CD4-positive, alpha-beta T cell (primary cell): ENCODE data around the gene ZNF571. TPM values are rescaled to one million over a fixed set of nuclear protein-coding genes. Genes with fewer than 3 reads are reported as not detected.

Experiments
- ATAC-seq: fragments of 200-7000 bp; cut with Tn5 transposase; one replicate; pipeline ENCODE4 v1.10.0; 2022; ENCODE audit warnings: mild to moderate bottlenecking; ENCODE audit not compliant: poor library complexity
- CTCF ChIA-PET: fragments of 350-600 bp; sonication (Branson Sonifier 250); formaldehyde crosslinking; loops from one replicate; lab custom pipeline; 2021; ENCODE audit warnings: antibody characterized with exemption, inconsistent platforms; lab: Charles Lee
- POLR2A ChIA-PET: fragments of 350-600 bp; sonication (Branson Sonifier 250); formaldehyde crosslinking; loops from one replicate; lab custom pipeline; 2021; ENCODE audit warnings: antibody characterized with exemption, inconsistent platforms; lab: Charles Lee
- DNase-seq, 14 experiments: peaks; one replicate each; pipeline ENCODE4 v3.0.0-alpha.2; 2013 to 2020; ENCODE audit warnings: mixed read lengths in 2 of 14
- H3K27ac ChIP-seq, 2 donors: one replicate each; pipeline versions ENCODE4 v1.5.1 to v1.7.0; 2013; ENCODE audit warnings: low read length in 2 of 2, low read depth in 1 of 2, mild to moderate bottlenecking in 1 of 2
- H3K27me3 ChIP-seq, 2 experiments: 1 replicate in 1 of 2; 2 replicates in 1 of 2; pipeline versions ENCODE4 v1.6.1 to v1.7.0; 2013; ENCODE audit warnings: low read length in 2 of 2, control low read depth in 1 of 2, mild to moderate bottlenecking in 1 of 2, moderate library complexity in 1 of 2; ENCODE audit not compliant: insufficient read depth in 2 of 2, control insufficient read depth in 1 of 2
- H3K36me3 ChIP-seq: one replicate; pipeline ENCODE4 v1.6.1; 2013; ENCODE audit warnings: low read length, control low read depth; ENCODE audit not compliant: insufficient read depth
- H3K4me1 ChIP-seq: one replicate; pipeline ENCODE4 v1.6.1; 2013; ENCODE audit warnings: low read length, control low read depth; ENCODE audit not compliant: insufficient read depth
- H3K4me3 ChIP-seq: one replicate; pipeline ENCODE4 v1.5.1; 2013; ENCODE audit warnings: mild to moderate bottlenecking, low read length, moderate library complexity
- H3K9me3 ChIP-seq, 2 experiments: 1 replicate in 1 of 2; 2 replicates in 1 of 2; pipeline versions ENCODE4 v1.6.1 to v1.7.0; 2013; ENCODE audit warnings: low read length in 2 of 2, mild to moderate bottlenecking in 2 of 2, control low read depth in 1 of 2, moderate library complexity in 1 of 2; ENCODE audit not compliant: control insufficient read depth in 1 of 2, insufficient read depth in 1 of 2
- H3K27ac Mint-ChIP-seq: one replicate; pipeline ENCODE4 v1.8.0; 2020; ENCODE audit warnings: mixed read lengths
- H3K27me3 Mint-ChIP-seq: one replicate; pipeline ENCODE4 v1.8.0; 2021; ENCODE audit warnings: mixed read lengths
- H3K36me3 Mint-ChIP-seq: one replicate; pipeline ENCODE4 v1.8.0; 2021; ENCODE audit warnings: low read depth, mixed read lengths
- H3K4me1 Mint-ChIP-seq: one replicate; pipeline ENCODE4 v1.8.0; 2021; ENCODE audit warnings: low read depth, mixed read lengths
- H3K4me3 Mint-ChIP-seq: one replicate; pipeline ENCODE4 v1.8.0; 2020; ENCODE audit warnings: mild to moderate bottlenecking, mixed read lengths
- H3K9me3 Mint-ChIP-seq: one replicate; pipeline ENCODE4 v1.8.0; 2020; ENCODE audit warnings: mixed read lengths
- intact Hi-C, 2 experiments: fragments of 100-400 bp; cut with DNase I in 1 of 2; cut with micrococcal nuclease in 1 of 2; formaldehyde crosslinking; loops; one replicate each; pipeline versions ENCODE4 v1.15.1 to v1.9.0; 2023 to 2025; cut with DNase I, micrococcal nuclease
- polyA plus RNA-seq, 2 donors: library from polyadenylated mRNA; unstranded; fragments of 120-200 nt; gene quantifications; one replicate each; pipeline ENCODE4 v1.2.1, GENCODE V29; 2013
- total RNA-seq, 174 experiments: library from RNA in 2 of 174; stranded (reverse) in 2 of 174; gene quantifications; one replicate each; pipeline ENCODE4 v1.2.3 and lab custom pipeline; 2021 to 2026
- TF ChIP-seq, protein P1 (sequence below): fragments of 200-600 bp; IDR thresholded peaks from one replicate; pipeline ENCODE4 v1.8.0; 2022; ENCODE audit warnings: antibody characterized with exemption, mild to moderate bottlenecking

ZNF571 gene
- total RNA-seq = 1 to 10 TPM; 6.7 to 7.0 TPM
- 4.8 TPM for polyA plus RNA-seq (2013, experiment 1 of 2)
- 6.4 TPM for polyA plus RNA-seq (2013, experiment 2 of 2)
- 2.5 to 60.5 (median 16.9) reads per million in 172 experiments for total RNA-seq (lab: John Stamatoyannopoulos, UW)

DNA sequence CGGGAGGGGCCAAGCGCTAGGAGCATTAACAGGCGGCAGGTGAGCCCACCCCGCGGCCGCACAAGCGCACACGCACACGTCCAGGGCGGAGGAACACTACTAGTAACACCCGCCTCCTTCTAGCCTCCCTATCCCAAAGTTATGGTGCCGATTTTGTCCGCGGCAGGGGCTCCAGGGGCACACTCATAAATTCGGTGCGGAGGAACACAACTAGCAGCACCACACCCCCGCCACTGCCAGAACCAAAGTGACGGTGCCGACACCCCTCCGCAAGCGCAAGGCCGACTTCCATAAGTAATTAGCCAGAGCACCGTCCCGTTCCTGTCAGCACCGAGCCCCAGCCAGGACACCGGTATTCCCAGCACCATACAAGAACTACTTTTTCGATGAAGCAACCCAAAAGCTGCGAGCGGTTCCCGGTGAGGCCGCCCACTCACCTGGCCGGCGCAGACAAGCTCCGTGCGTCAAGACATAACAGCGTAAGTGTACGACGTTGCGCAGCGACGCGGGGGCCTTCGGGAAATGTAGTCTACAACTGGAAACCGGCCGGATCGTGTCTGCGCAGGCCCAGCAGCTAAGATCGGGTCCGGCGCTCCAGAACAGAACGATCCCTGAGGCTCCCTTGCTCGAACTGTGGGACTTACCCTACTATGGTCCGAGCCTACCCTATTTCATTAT is at the start of gene ZNF571, which contains the start of gene ZNF540:
Gene ZNF571, minus strand, starts transcription at position 489 of the 678 bp plus-strand sequence. CDS start 8,116 bp downstream, outside the sequence.
Gene ZNF540, plus strand, starts transcription at position 573 of the 678 bp plus-strand sequence. CDS start 3,572 bp downstream, outside the sequence.
- CTCF ChIA-PET = interaction anchor here (0.7 to 1.4 kb wide), 4 partner anchors 9 to 98 kb away, joined by 3 to 5 read pairs (median 3); no protein-coding TSS in a partner anchor
- H3K4me3 Mint-ChIP-seq = peak within 1 kb of the TSS; percentile 97
- H3K27me3 Mint-ChIP-seq = no peaks in the 10 kb centered on the region
- TF ChIP-seq, protein P1, sequence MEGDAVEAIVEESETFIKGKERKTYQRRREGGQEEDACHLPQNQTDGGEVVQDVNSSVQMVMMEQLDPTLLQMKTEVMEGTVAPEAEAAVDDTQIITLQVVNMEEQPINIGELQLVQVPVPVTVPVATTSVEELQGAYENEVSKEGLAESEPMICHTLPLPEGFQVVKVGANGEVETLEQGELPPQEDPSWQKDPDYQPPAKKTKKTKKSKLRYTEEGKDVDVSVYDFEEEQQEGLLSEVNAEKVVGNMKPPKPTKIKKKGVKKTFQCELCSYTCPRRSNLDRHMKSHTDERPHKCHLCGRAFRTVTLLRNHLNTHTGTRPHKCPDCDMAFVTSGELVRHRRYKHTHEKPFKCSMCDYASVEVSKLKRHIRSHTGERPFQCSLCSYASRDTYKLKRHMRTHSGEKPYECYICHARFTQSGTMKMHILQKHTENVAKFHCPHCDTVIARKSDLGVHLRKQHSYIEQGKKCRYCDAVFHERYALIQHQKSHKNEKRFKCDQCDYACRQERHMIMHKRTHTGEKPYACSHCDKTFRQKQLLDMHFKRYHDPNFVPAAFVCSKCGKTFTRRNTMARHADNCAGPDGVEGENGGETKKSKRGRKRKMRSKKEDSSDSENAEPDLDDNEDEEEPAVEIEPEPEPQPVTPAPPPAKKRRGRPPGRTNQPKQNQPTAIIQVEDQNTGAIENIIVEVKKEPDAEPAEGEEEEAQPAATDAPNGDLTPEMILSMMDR = no peak
- peaks cover 39% of the 10 kb centered on the region for H3K4me1 Mint-ChIP-seq
- peaks cover 19% of the 10 kb centered on the region for H3K36me3 ChIP-seq
- ATAC-seq (peak; percentile 95), DNase-seq (peak; percentile 86 to 96 (median 91))
- intact Hi-C loops = loop anchor here (1.0 to 10.0 kb wide), 11 partner anchors 60 to 520 kb away; partner anchors contain the start of genes ZNF527 (in 2 of the 2), ZNF569 (in 2 of the 2), ZNF793 (in 2 of the 2) and ZFP30 (in 1 of the 2)
- H3K4me3 ChIP-seq = peak within 1 kb of the TSS; percentile 93
- peaks cover 5 to 20% of the 10 kb centered on the region in 2 experiments for H3K9me3 ChIP-seq
- H3K27me3 ChIP-seq = no peaks in the 10 kb centered on the region
- H3K27ac Mint-ChIP-seq = peak within 1 kb of the TSS; percentile 98
- peak within 1 kb of the TSS; percentile 94 to 97 for H3K27ac ChIP-seq
- H3K36me3 Mint-ChIP-seq = peaks cover 81% of the 10 kb centered on the region
- peaks cover 15% of the 10 kb centered on the region for H3K4me1 ChIP-seq
- POLR2A ChIA-PET = interaction anchor here (0.6 to 3.5 kb wide), 37 partner anchors 10 to 1480 kb away, joined by 3 to 75 read pairs (median 6); partner anchors contain the start of genes POLR2I, SIPA1L3, ZFP30 and ZNF146
- peaks cover 7% of the 10 kb centered on the region for H3K9me3 Mint-ChIP-seq

DNA sequence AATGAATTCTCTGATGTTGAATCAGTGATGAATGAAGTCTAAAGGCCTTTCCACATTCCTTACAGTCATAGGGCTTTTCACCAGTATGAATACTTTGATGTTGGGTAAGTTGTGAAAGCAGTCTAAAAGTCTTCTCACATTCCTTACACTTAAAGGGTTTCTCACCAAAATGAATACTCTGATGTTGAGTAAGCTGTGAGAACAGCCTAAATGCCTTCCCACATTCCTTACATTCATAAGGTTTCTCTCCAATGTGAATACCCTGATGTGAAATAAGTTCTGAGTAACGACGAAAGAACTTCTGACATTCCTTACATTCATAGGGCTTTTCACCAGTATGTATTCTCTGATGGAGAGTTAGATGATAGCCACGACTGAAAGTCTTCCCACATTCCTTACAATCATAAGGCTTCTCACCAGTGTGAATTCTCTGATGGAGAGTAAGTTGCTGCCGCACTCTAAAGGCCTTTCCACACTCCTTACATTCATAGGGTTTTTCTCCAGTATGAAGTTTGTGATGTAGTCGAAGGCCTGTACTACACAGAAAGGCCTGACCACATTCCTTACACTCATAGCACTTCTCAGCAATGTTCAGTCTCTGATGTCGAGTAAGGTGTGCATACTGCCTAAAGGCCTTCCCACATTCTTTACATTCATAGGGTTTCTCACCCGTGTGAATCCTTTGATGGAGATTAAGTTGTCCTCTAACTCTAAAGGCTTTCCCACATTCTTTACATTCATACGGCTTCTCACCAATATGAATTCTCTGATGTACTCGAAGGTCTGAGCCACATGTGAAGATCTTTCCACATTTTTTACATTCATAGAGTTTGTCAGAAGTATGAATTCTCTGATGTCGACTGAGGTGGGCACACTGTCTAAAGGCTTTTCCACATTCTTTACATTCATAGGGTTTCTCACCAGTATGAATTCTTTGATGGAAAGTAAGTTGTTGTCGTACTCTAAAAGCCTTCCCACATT is 40.8 kb upstream of the ZNF571 start:
- peaks cover 28 to 90% of the 10 kb centered on the region in 2 experiments for H3K9me3 ChIP-seq
- no peaks in the 10 kb centered on the region for H3K4me1 Mint-ChIP-seq
- no peak for DNase-seq
- no peaks in the 10 kb centered on the region for H3K4me1 ChIP-seq
- no peak for ATAC-seq
- no peaks in the 10 kb centered on the region for H3K27me3 Mint-ChIP-seq
- POLR2A ChIA-PET = no interaction called here
- peaks cover 24% of the 10 kb centered on the region for H3K36me3 ChIP-seq
- peaks cover 66% of the 10 kb centered on the region for H3K36me3 Mint-ChIP-seq
- peaks cover 13% of the 10 kb centered on the region for H3K9me3 Mint-ChIP-seq
- TF ChIP-seq, protein P1 = no peak
- CTCF ChIA-PET = no interaction called here
- no peak overlapping the region for H3K4me3 ChIP-seq
- intact Hi-C loops = no loop called here
- no peak overlapping the region for H3K4me3 Mint-ChIP-seq
- H3K27ac ChIP-seq = no peak overlapping the region
- H3K27ac Mint-ChIP-seq = no peak overlapping the region
- no peaks in the 10 kb centered on the region for H3K27me3 ChIP-seq
